H9 (cell line): ENCODE measurements around the gene ERC2. TPM values are rescaled to one million over a fixed set of nuclear protein-coding genes. Genes with fewer than 3 reads are reported as not detected.

ENCODE experiments used
- DNase-seq: peaks from one replicate; pipeline ENCODE4 v3.0.0-alpha.2; 2017
- H2AFZ ChIP-seq: one replicate; pipeline ENCODE4 v1.6.1; 2013; ENCODE audit warnings: mild to moderate bottlenecking, low read length, control low read depth, moderate library complexity
- H2AK5ac ChIP-seq: 2 replicates; pipeline ENCODE4 v1.6.1; 2013; ENCODE audit warnings: low read length, control low read depth, mixed read lengths; ENCODE audit not compliant: insufficient read length
- H2BK120ac ChIP-seq: one replicate; pipeline ENCODE4 v1.6.1; 2013; ENCODE audit warnings: low read depth, mild to moderate bottlenecking, low read length, control low read depth, inconsistent platforms; ENCODE audit not compliant: poor library complexity, severe bottlenecking
- H2BK12ac ChIP-seq: 2 replicates; pipeline ENCODE4 v1.6.1; 2013; ENCODE audit warnings: low read length, control low read depth, mixed read lengths, low read depth; ENCODE audit not compliant: insufficient read length
- H2BK15ac ChIP-seq: 2 replicates; pipeline ENCODE4 v1.6.1; 2013; ENCODE audit warnings: low read depth, low read length, control low read depth
- H2BK20ac ChIP-seq: one replicate; pipeline ENCODE4 v1.6.1; 2013; ENCODE audit warnings: low read depth, mild to moderate bottlenecking, low read length, control low read depth, inconsistent platforms; ENCODE audit not compliant: poor library complexity, severe bottlenecking
- H2BK5ac ChIP-seq: 2 replicates; pipeline ENCODE4 v1.6.1; 2013; ENCODE audit warnings: low read length, control low read depth, mixed read lengths; ENCODE audit not compliant: insufficient read length
- H3K14ac ChIP-seq: 2 replicates; pipeline ENCODE4 v1.6.1; 2013; ENCODE audit warnings: low read length, control low read depth; ENCODE audit not compliant: insufficient read depth
- H3K18ac ChIP-seq: 2 replicates; pipeline ENCODE4 v1.6.1; 2013; ENCODE audit warnings: low read depth, mild to moderate bottlenecking, mixed read lengths, low read length, control low read depth; ENCODE audit not compliant: insufficient read length
- H3K23ac ChIP-seq: 2 replicates; pipeline ENCODE4 v1.6.1; 2013; ENCODE audit warnings: low read length, control low read depth, mixed read lengths, low read depth; ENCODE audit not compliant: insufficient read length
- H3K23me2 ChIP-seq: 2 replicates; pipeline ENCODE4 v1.6.1; 2013; ENCODE audit warnings: low read depth, mild to moderate bottlenecking, mixed read lengths, low read length, control low read depth; ENCODE audit not compliant: insufficient read length, poor library complexity, severe bottlenecking
- H3K27ac ChIP-seq: 2 replicates; pipeline ENCODE4 v1.5.1; 2013; ENCODE audit warnings: low read length, control low read depth, mixed read lengths, low read depth; ENCODE audit not compliant: insufficient read length
- H3K27me3 ChIP-seq: 2 replicates; pipeline ENCODE4 v1.6.1; 2013; ENCODE audit warnings: low read length, control low read depth, inconsistent platforms; ENCODE audit not compliant: insufficient read depth
- H3K4ac ChIP-seq: 2 replicates; pipeline ENCODE4 v1.6.1; 2013; ENCODE audit warnings: low read depth, mild to moderate bottlenecking, control low read depth, inconsistent platforms, low read length, moderate library complexity
- H3K4me1 ChIP-seq: 2 replicates; pipeline ENCODE4 v1.6.1; 2013; ENCODE audit warnings: low read length, control low read depth, inconsistent platforms; ENCODE audit not compliant: insufficient read depth
- H3K4me2 ChIP-seq: 2 replicates; pipeline ENCODE4 v1.6.1; 2013; ENCODE audit warnings: low read length, control low read depth, mixed read lengths; ENCODE audit not compliant: insufficient read length, insufficient read depth
- H3K56ac ChIP-seq: 2 replicates; pipeline ENCODE4 v1.6.1; 2013; ENCODE audit warnings: low read depth, mild to moderate bottlenecking, mixed read lengths, low read length, control low read depth; ENCODE audit not compliant: insufficient read length
- H3K79me1 ChIP-seq: 2 replicates; pipeline ENCODE4 v1.6.1; 2013; ENCODE audit warnings: low read depth, mild to moderate bottlenecking, moderate library complexity, low read length, control low read depth, inconsistent platforms; ENCODE audit not compliant: insufficient read depth, poor library complexity, severe bottlenecking
- H3K79me2 ChIP-seq: 2 replicates; pipeline ENCODE4 v1.6.1; 2013; ENCODE audit warnings: low read length, control low read depth, inconsistent platforms; ENCODE audit not compliant: insufficient read depth
- H3K9ac ChIP-seq: 2 replicates; pipeline ENCODE4 v1.6.1; 2013; ENCODE audit warnings: low read length, control low read depth, mixed read lengths; ENCODE audit not compliant: insufficient read length; ENCODE audit errors: extremely low read depth
- H3K9me3 ChIP-seq: one replicate; pipeline ENCODE4 v1.6.1; 2013; ENCODE audit warnings: low read depth, low read length, inconsistent platforms; ENCODE audit not compliant: control insufficient read depth
- H3T11ph ChIP-seq: one replicate; pipeline ENCODE4 v1.6.1; 2013; ENCODE audit warnings: mild to moderate bottlenecking, low read length, control low read depth, inconsistent platforms
- H4K20me1 ChIP-seq: one replicate; pipeline ENCODE4 v1.6.1; 2013; ENCODE audit not compliant: control insufficient read depth, insufficient read length, insufficient read depth
- H4K5ac ChIP-seq: 2 replicates; pipeline ENCODE4 v1.6.1; 2013; ENCODE audit warnings: low read depth, mild to moderate bottlenecking, mixed read lengths, low read length, control low read depth; ENCODE audit not compliant: insufficient read length
- H4K8ac ChIP-seq: replicated peaks from 2 replicates; pipeline ENCODE4 v1.6.1; 2013; ENCODE audit warnings: low read length, control low read depth, mixed read lengths, low read depth; ENCODE audit not compliant: insufficient read length
- H4K91ac ChIP-seq: 2 replicates; pipeline ENCODE4 v1.6.1; 2013; ENCODE audit warnings: low read depth, mild to moderate bottlenecking, moderate library complexity, mixed read lengths, low read length, control low read depth; ENCODE audit not compliant: insufficient read length
- H3K27ac Mint-ChIP-seq, 3 experiments: 2 replicates in 2 of 3; 3 replicates in 1 of 3; pipeline ENCODE4 v1.8.0; 2020 to 2021; ENCODE audit warnings: mixed read lengths in 3 of 3, mild to moderate bottlenecking in 1 of 3, moderate library complexity in 1 of 3
- H3K27me3 Mint-ChIP-seq: 2 replicates; pipeline ENCODE4 v1.8.0; 2021; ENCODE audit warnings: low read depth, mild to moderate bottlenecking, moderate library complexity, mixed read lengths
- H3K36me3 Mint-ChIP-seq, 3 experiments: 2 replicates in 2 of 3; 3 replicates in 1 of 3; pipeline ENCODE4 v1.8.0; 2020 to 2021; ENCODE audit warnings: low read depth in 3 of 3, mixed read lengths in 3 of 3; ENCODE audit not compliant: insufficient read depth in 1 of 3
- H3K4me1 Mint-ChIP-seq, 2 experiments: 2 replicates each; pipeline ENCODE4 v1.8.0; 2020; ENCODE audit warnings: mixed read lengths in 2 of 2
- H3K4me3 Mint-ChIP-seq, 2 experiments: 2 replicates in 1 of 2; 3 replicates in 1 of 2; pipeline ENCODE4 v1.8.0; 2020 to 2021; ENCODE audit warnings: mild to moderate bottlenecking in 2 of 2, mixed read lengths in 2 of 2, moderate library complexity in 1 of 2
- H3K9me3 Mint-ChIP-seq, 2 experiments: 2 replicates in 1 of 2; 3 replicates in 1 of 2; pipeline ENCODE4 v1.8.0; 2020; ENCODE audit warnings: mild to moderate bottlenecking in 2 of 2, mixed read lengths in 2 of 2, moderate library complexity in 1 of 2
- WGBS: extraction: QIAGEN DNeasy Blood & Tissue Kit; methylation state at CpG from one replicate; pipeline ENCODE4 v1.1.7; 2013; ENCODE audit warnings: missing lambda C conversion rate, low lambda C conversion rate, mixed read lengths; ENCODE audit not compliant: insufficient read length; ENCODE audit errors: extremely low coverage; 5-methylcytosine and 5-hydroxymethylcytosine counted together
- total RNA-seq: library from RNA; stranded (reverse); gene quantifications from 2 replicates; pipeline ENCODE4 v1.2.1, GENCODE V29; 2021
- TF ChIP-seq, protein P1 (sequence below): fragments of 200-600 bp; sonication (generic); conservative IDR thresholded peaks from 3 replicates; pipeline ENCODE4 v1.8.0; 2021; ENCODE audit warnings: antibody characterized with exemption, mild to moderate bottlenecking

ERC2 gene
- total RNA-seq, 1 experiment from 2014 or later: 15.4 TPM

DNA sequence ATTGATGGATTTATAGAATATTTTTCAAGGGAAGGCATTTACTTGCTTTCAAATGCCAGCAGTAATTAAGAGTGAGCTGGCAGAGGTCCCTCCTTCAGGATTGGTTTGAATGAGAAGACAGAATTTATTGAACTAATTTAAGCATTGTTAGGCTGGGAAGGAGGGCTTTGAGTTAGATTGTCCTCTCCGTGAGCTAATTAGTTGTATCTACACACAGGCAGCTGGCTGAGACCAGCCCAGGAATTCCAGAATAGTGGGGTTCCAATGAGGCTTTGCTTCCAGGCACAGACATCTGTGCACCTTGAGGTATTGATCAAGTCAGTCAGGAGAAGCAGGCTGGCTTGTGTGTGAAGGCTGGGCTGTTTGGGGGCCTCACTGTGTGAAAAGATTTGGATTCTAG is 857.1 kb downstream of the ERC2 start:
- no peak overlapping the region for H2BK20ac ChIP-seq
- H3T11ph ChIP-seq: no peak overlapping the region
- no peak overlapping the region for H3K27ac ChIP-seq
- Mint-ChIP-seq H3K4me1 (peaks cover 27 to 33% of the 10 kb centered on the region in 2 experiments), H3K9me3 (no peaks in the 10 kb centered on the region), H3K4me3 (no peak overlapping the region), H3K27me3 (0 out of 2 replicates have a peak, but pooled peaks cover 1% of the 10 kb centered on the region), H3K36me3 (no peaks in the 10 kb centered on the region), H3K27ac (no peak overlapping the region)
- H3K23me2 ChIP-seq: no peaks in the 10 kb centered on the region
- no peak overlapping the region for H3K9ac ChIP-seq
- no peak overlapping the region for H2BK12ac ChIP-seq
- no peak overlapping the region for H3K4me2 ChIP-seq
- no peak overlapping the region for H2BK15ac ChIP-seq
- H3K4ac ChIP-seq: no peak overlapping the region
- no peak overlapping the region for H3K18ac ChIP-seq
- H3K4me1 ChIP-seq: peaks cover 4% of the 10 kb centered on the region; the same call in 1 of the 2 replicates
- H3K56ac ChIP-seq: no peak overlapping the region
- WGBS: no CpG with 5 or more reads among the region's 1 CpG
- no peak overlapping the region for H2AFZ ChIP-seq
- H3K79me2 ChIP-seq: no peaks in the 10 kb centered on the region
- no peak for DNase-seq
- H3K23ac ChIP-seq: no peak overlapping the region
- H3K14ac ChIP-seq: no peak overlapping the region
- H4K20me1 ChIP-seq: no peaks in the 10 kb centered on the region
- H3K79me1 ChIP-seq: no peaks in the 10 kb centered on the region
- no peak overlapping the region for H4K5ac ChIP-seq
- no peak overlapping the region for H2AK5ac ChIP-seq
- no peaks in the 10 kb centered on the region for H3K9me3 ChIP-seq
- TF ChIP-seq, protein P1, sequence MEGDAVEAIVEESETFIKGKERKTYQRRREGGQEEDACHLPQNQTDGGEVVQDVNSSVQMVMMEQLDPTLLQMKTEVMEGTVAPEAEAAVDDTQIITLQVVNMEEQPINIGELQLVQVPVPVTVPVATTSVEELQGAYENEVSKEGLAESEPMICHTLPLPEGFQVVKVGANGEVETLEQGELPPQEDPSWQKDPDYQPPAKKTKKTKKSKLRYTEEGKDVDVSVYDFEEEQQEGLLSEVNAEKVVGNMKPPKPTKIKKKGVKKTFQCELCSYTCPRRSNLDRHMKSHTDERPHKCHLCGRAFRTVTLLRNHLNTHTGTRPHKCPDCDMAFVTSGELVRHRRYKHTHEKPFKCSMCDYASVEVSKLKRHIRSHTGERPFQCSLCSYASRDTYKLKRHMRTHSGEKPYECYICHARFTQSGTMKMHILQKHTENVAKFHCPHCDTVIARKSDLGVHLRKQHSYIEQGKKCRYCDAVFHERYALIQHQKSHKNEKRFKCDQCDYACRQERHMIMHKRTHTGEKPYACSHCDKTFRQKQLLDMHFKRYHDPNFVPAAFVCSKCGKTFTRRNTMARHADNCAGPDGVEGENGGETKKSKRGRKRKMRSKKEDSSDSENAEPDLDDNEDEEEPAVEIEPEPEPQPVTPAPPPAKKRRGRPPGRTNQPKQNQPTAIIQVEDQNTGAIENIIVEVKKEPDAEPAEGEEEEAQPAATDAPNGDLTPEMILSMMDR: no peak
- H2BK120ac ChIP-seq: no peak overlapping the region
- H4K8ac ChIP-seq: no peak overlapping the region
- H2BK5ac ChIP-seq: no peak overlapping the region
- H3K27me3 ChIP-seq: no peaks in the 10 kb centered on the region
- H4K91ac ChIP-seq: no peak overlapping the region
